Frontal cortex (tissue), 4 donors: ENCODE data around the gene RRP7A. TPM values are rescaled to one million over a fixed set of nuclear protein-coding genes. Genes with fewer than 3 reads are reported as not detected.
A peak's percentile ranks its signal among the peaks of the same experiment; 100 is the strongest.
"Not testable (repeated sequence)": the region's sequence is repeated elsewhere in the genome, so short reads cannot be mapped to it uniquely, and the experiment has no call there.

Source experiments
- DNase-seq, 2 donors: peaks; one replicate each; pipeline ENCODE4 v3.0.0; 2012; ENCODE audit warnings: low spot score in 2 of 2
- FAIRE-seq: peaks from 2 replicates; lab custom pipeline; 2012; peaks lifted over from hg19 to GRCh38; lab: Jason Lieb, UNC
- total RNA-seq: library from RNA; depleted of rRNA; stranded (reverse); fragments of >200 nt; gene quantifications from one replicate; pipeline ENCODE4 v1.2.3, GENCODE V29; 2014
- donor health status: control.
- donor health status: control.
- donor health status: control.

Gene RRP7A, protein sequence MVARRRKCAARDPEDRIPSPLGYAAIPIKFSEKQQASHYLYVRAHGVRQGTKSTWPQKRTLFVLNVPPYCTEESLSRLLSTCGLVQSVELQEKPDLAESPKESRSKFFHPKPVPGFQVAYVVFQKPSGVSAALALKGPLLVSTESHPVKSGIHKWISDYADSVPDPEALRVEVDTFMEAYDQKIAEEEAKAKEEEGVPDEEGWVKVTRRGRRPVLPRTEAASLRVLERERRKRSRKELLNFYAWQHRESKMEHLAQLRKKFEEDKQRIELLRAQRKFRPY
- 17.9 TPM for total RNA-seq

DNA sequence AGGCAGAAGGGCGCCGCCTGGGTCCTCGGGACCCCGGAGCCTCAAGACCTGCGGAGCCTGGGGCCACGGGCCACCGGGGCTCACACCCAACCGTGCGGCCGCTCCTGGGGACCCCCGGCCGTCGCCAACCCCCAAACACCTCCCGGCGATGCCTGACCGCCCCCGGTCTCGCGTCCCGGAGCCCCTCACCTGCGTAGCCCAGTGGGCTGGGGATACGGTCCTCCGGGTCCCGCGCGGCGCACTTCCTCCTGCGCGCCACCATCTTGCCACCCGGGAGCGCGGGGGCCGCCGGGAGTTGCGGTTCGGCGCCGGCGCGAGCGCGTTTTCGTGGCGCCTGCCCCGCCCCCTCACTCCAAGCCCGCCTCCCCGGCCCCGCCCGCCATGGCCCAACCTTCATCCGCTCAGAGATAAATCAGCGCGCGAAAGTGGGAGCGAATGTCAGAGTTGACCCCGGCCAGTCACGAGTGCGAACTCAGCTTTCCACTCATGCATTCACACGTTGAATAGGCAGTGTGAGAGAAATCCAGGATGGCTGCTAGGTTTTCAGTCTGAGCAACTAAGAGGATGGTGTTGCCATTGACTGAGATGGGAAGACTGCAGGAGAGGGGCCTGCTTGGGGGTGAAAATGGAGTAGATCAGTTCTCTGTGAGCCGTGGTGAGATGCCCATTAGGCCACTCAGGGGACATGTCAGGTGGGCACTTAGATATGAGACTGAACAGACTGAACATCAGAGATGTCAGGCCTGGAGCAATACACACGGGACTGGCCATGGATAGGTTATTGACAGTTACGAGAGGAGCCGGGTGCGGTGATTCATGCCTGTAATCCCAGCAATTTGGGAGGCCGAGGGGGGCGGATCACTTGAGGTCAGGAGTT, at the start of gene RRP7A:
TSS of gene RRP7A (minus strand) at position 272 of the 877 bp plus-strand sequence. CDS start at position 262, 10 bp downstream.
- peak; percentile 85 for DNase-seq
- FAIRE-seq = no peak

DNA sequence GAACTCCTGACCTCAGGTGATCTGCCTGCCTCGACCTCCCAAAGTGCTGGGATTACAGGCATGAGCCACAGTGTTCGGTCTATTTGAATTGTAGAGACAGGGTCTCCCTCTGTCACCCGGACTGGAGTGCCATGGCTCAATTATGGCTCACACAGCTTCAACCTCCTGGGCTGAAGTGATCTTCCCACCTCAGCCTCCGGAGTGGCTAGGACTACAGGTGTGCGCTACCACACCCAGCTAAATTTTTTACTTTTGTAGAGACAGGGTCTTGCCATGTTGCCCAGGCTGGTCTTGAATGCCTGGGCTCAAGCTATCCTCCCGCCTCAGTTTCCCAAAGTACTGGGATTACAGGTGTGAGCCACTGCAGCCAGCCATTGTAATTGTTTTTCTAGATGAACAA, 48.4 kb upstream of the RRP7A start:
- DNase-seq, FAIRE-seq: not testable (repeated sequence)

DNA sequence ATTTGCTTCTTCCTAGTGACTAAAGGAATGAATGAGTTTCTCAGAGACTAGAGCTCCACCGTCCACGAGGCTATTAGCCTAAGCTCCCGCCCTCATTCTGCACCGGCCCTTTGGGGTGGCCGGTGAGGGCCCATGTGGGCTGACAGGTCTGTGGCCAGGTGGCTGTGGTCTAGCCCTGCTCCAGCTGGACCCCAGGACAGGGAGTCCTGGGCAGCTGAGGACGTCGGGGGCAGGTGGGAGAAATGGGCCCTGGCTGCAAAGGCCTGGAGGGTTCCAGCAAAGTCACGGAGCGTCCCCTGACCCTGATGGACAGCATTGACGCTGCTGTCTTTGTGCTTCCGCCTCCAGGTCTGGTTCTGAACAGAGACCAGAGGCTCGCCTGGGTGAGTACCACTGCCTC, 46.4 kb upstream of the RRP7A start:
- FAIRE-seq (no peak), DNase-seq (no peak)

DNA sequence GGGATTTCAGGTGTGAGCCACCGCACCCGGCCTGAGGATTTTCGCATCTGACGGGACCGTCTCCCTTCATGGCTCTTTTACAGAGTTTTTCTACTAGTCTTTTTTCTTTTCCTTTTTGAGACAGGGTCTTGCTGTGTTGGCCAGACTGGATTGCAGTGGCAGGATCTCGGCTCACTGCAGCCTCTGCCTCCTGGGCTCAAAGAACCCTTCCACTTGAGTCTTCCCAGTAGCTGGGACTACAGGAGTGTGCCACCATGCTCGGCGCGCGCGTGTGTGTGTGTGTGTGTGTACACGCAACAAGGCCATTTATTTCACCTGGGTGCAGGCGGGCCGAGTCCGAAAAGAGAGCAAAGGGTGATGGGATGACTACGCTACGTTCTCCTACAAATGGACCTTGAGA, 45.1 kb upstream of the RRP7A start:
- no peak for DNase-seq

DNA sequence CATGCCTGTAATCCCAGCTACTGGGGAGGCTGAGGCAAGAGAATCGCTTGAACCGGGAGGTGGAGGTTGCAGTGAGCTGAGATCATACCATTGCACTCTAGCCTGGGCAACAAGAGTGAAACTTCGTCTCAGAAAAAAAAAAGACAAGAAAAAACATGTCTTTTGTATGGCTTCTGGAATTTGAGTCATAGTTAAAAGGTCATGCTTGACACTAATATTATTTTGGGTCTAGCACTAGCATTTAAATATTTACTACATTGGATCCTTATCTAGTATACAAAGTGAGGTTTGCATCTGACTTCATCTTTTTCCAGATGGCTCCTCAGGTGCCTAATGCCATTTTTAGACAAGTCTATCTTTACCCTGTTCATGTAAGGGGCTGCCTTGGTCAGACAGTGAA, 44.3 kb upstream of the RRP7A start:
- not testable (repeated sequence) for DNase-seq, FAIRE-seq

More for the DNA sequence above, 45.1 kb upstream of the RRP7A start:
- no peak for FAIRE-seq

DNA sequence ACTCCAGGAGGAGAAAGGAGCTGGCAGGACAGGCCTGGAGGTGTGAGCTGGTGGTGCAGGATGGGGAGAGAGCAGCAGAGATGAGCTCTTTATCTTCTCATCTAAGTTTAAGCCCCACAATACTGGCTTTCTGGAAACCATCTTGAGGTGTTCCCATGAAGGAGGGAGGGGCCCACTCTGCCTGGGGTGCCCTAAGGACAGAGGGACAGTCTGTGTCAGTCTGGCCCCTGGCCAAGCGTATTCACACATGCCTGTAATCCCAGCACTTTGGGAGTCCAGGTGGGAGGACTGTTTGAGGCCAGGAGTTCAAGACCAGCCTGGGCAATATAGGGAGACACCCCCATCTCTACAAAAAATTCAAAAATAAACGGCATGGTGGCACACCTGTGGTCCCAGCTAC, 43.1 kb upstream of the RRP7A start:
- no peak for DNase-seq
- no peak for FAIRE-seq

DNA sequence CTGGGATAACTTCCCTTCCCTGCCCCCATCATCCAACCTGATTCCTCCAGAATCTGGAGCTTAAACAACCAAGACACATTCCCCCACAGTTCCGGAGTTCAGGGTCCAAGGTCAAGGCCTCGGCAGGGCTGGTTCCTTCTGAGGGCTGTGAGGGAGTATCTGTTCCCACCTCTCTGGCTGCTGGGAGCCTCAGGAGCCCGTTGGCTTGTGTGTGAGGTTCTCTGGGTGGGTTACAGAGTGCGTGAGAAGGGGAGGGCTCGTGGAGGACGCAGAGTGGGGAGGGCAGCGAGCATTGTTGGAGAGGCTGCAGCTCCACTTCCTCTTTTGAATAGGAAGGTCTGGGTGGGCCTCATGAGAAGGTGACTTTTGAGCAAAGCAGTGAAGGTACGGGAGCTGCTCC, 42.7 kb upstream of the RRP7A start:
- FAIRE-seq = no peak

DNA sequence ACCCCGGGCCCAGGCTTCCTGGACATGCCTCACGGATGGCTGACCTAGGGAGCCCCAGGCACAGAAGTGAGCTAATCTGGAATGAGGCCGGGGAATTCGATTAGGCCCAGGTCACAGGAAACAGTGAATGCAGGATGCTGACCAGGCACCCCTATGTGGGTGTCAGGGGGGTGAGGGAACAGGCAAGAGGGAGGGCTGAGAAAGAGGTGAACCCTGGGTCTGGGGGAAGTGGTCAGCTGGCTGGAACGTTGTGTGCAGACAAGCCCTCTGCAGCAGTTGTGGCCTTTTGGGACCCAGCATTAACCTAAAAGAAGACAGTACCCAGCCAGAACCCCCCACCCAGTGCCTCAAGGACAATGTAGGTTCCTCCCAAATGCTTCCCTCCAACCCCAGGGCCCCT, 42.3 kb upstream of the RRP7A start:
- no peak for FAIRE-seq
- DNase-seq = no peak

More for the DNA sequence above, 42.7 kb upstream of the RRP7A start:
- no peak for DNase-seq

DNA sequence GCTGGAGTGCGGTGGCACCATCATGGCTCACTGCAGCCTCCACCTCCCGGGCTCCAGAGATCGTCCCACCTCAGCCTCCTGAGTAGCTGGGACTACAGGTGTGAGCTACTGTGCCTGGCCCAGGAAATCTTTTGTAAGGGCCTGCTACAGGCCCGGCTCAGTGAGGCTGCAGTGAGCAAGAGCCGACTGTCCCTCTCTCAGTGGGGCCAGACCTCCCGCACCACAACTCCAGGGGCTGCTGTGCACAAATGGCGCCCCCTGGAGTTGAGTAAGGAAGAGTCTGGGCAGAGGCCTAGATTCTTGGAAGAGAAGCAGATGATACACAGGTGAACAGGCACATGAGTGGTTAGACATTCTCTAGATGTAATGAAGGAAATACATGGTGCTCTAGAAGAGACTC, 41.2 kb upstream of the RRP7A start:
- FAIRE-seq = no peak

DNA sequence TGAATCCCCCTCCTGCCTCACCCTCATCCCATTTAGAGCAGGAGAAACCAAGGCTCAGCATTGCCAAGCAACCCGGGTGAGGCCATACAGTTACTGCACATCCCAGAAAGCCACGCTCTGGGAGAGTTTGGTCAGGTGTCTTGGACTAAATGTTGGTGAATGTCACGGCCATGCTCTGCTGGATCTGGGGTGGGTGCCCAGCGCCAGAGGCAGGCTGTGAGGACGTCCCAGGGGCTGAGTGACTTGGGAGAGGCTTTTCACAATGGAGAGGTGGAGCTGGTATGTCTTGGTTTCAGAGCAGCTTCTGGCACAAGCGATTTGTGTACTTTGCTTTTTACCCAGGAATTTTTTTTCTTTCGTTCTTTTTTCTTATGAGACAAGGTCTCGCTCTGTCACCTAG, 40.8 kb upstream of the RRP7A start:
- no peak for FAIRE-seq
- no peak for DNase-seq

More for the DNA sequence above, 41.2 kb upstream of the RRP7A start:
- peak in 1 of 2 donors; percentile 48 for DNase-seq

DNA sequence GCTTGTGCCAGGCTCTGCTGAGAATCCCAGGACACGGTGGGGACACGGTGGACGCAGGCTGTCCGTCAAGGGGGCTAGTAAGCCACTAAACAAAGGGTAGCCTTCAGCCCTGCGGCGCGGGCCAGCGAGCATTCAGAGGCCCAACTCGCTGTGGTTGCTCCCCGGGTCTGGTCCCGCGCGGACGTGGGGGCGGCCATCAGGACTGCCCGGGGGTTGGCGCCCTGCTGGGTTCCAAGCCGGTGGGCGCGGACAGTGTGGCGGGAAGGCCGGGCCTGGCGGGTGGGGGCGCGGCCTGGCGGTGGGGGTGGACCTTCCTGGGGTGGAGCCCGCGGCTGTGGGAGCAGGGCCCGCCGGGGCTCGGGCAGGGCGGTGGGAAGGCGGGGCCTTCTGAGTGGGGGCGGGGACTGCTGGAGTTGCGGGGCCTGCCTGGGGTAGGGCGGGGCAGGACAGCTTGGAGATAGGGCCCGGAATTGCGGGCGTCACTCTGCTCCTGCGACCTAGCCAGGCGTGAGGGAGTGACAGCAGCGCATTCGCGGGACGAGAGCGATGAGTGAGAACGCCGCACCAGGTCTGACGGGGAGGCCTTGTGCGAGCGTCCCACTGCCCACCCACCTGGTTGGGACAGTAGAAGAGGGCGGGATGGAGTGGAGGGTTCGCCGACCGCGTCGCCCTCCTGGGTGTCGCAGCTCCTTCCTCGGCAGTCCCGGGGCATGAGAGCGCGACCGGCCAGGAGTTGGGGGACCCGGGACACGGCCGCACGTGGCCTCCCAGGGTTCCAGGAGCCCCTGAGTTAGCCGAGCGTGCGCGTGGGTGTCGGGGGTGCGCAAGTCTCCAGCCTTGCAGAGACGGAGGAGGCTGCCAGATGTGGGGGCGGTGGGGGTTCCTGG, 34.1 kb upstream of the RRP7A start, which contains the start of gene SERHL2:
TSS of gene SERHL2 (plus strand) at position 482 of the 887 bp plus-strand sequence. CDS start at position 547, 65 bp downstream.
- no peak for FAIRE-seq
- peak; percentile 86 to 93 for DNase-seq

DNA sequence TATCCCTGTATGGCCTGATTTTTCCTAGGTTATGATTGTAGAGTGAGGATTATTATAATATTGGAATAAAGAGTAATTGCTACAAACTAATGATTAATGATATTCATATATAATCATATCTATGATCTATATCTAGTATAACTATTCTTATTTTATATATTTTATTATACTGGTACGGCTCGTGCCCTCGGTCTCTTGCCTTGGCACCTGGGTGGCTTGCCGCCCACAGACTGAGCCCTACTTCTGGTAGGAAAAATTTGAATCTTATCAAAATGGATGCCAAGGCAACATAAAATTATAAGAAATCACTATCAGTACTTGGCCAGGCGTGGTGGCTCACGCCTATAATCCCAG, 32.7 kb upstream of the RRP7A start:
- not testable (repeated sequence) for FAIRE-seq, DNase-seq

DNA sequence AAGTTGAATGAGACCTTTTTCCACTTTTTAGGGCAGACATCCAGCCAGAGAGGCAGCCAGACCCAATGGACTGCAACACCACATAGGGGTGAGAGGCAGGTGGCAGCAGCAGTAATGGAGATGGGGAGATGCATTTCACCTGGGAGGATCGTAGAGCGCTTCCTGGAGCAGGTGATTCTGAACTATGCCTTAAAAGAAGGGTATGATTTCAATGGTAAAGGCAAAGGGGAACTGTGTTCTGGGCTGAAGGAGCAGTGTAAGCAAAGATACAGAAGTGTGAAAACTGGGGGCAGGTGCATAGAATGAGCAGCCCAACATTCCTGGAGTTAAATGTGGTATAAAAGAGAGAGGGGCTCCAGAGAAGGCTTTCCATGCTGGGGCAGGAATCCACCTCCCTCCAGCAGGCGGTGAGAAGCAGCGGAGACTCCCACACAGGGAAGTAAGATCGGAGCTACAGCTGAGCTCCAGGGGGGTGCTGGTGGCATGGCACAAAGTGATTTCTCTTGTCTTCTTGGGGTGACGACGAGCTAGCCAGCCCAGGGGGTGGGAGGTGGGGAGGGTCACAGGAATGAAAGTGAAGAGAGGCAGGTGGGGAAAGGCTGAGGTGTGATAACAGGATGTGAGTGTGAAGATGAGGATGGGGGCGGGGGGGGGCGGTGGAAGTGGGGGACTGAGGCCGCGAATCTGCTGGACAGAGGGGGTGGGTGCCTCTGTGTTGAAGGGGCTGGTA, 29.9 kb upstream of the RRP7A start:
- FAIRE-seq (no peak), DNase-seq (no peak)

DNA sequence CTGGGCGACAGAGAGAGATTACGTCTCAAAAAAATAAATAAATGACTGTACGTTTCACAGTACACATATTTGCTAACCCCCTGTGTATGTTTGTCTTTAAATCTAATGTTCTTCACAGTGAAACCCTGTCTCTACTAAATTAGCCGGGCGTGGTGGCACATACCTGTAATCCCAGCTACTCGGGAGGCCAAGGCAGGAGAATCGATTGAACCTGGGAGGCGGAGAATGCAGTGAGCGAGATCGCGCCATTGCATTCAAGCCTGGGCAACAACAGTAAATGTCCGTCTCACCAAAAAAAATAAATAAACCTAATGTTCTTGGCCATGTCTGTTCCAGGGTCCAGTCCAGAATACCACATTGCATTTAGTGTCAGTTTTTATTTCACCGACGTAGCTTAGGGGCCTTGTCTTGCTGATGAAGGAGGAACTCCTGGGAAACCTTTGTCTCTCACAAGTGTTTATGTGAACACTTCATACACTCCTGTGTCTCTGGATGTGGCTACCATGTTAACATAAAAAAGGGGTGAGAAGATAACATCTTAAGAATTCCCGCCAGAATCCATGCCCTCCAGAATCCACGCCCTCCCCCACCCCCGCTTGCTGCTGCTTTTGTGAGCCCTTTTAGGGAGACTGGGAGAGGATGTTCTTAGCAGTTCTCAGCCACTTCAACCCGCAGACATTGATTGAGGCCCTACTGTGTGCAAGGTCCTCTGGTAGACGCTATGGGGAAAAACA, 29.2 kb upstream of the RRP7A start:
- DNase-seq = no peak
- no peak for FAIRE-seq

DNA sequence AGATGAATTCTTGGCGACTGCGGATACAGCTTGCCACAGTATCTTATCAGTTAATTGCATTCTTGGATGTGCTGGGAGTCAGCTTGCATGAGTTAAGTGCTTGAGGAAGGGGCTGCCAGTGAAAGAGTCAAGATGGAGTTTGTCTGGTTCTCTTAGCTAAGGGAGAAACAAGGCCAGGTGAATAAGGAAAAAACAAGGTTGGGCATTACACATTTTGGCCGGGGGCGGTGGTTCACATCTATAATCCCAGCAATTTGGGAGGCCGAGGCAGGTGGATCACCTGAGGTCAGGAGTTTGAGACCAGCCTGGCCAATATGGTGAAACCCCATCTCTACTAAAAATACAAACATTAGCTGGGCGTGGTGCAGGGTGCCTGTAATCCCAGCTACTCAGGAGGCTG, 28.5 kb upstream of the RRP7A start:
- not testable (repeated sequence) for FAIRE-seq, DNase-seq

DNA sequence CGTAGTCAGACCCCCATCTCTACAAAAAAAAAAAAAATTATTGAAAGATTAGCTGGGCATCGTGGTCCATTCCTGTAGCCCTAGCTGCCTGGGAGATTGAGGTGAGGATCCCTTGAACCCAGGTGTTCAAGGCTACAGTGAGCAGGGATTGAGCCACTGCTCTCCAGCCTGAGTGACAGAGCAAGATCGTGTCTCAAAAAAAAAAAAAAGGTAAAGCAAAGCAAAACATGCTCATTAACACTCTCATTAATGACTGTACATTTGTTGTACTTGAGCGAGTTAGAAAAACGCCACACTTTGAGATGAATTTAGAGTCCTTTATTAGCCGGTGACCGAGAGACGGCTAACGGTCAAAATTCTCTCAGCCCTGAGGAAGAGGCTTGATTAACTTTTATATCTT, 28.0 kb upstream of the RRP7A start:
- FAIRE-seq = no peak
- no peak for DNase-seq

DNA sequence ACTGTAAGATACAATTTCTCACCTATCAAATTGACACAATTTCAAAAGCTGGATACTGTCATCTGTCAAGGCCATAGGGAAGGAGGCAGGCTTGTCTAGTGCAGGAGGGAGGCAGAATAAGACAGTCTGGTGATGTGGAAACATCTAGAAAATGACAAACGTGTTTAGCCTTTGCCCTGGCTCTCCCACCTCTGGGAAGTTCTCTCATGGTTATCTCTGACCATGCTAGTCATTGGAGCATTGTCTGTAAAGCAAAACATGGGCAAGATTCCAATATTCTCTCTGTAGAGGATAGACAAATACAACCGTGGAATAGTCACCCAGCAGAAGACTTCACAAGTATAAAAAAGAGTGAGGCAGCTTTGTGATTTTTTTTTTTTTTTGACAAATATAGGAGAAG, 25.1 kb upstream of the RRP7A start:
- FAIRE-seq = no peak
- no peak for DNase-seq

DNA sequence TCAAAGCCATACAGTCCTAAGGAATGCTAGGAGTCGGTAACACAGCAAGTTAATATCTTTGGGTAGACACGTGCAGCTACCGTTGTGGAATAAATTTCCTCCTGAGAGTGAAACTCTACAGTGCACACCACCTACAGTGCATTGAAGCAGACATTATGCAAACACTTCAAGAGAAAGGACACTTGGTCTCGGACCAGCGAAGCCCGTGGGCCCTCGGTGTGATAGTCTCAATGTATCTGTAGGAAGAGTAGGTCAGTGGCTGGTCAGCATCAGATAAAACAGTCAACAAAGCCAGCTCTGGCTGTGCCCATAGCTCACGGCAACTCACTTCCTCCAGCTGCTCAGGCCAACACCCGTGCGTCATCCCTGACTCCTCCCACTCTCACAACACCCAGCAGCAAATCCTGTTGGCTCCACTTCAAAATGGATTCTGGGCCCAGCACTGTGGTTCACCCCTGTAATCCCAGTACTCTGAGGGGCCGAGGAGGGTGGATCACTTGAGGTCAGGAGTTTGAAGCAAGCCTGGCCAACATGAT, 19.7 kb upstream of the RRP7A start:
- not testable (repeated sequence) for DNase-seq, FAIRE-seq
